Activated T-helper 1 cell treated with anti-CD3 and anti-CD28 coated beads, Interleukin-2, amount 50 U/mL, for 16 hours (primary cell): ENCODE measurements around the gene ZNF638.

Source experiments
- DNase-seq, 2 donors: peaks; one replicate each; pipeline ENCODE4 v3.0.0-alpha.2; 2020; ENCODE audit warnings: low read depth in 1 of 2, low spot score in 1 of 2

ZNF638 gene

DNA sequence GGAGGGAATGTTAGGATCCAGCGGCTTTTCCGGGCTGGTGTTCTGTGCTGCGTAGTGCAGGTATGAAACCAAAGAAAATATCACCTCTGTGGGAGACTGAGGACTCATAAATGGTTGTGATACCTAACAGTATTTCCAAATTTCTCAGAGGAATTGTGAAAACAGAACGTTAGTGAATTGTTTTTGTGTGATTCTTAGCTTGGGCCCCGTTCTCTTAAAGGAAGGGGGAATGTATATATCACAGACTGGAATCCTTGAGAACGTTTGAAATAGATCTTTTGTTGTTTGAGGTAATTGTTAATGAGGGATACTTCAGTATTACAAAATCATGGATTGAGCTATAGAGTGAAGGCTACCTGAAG lies 834 bp downstream of the ZNF638 start:
- DNase-seq, result no peak

GRCh38 chr2:71333619-71334018 lies 2.0 kb downstream of the ZNF638 start:
- no peak for DNase-seq

DNA sequence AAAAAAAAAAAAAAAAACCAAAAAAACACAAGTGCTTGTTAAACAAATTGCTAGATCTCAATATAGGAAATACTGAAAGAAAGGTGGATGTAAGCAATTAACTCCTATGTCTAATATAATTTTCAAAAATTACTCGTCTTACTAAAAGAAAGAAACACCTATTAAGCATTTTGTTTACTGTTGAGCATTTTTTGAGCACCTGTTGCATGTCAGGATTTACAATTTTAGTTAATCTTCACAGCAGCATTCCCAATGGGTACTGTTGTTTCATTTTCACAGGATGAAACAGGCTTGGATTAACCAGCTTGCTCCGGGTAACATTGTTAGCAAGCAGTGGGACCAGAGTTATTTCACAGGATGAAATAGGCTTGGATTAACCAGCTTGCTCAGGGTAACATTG lies 4.8 kb downstream of the ZNF638 start:
- no peak for DNase-seq

DNA sequence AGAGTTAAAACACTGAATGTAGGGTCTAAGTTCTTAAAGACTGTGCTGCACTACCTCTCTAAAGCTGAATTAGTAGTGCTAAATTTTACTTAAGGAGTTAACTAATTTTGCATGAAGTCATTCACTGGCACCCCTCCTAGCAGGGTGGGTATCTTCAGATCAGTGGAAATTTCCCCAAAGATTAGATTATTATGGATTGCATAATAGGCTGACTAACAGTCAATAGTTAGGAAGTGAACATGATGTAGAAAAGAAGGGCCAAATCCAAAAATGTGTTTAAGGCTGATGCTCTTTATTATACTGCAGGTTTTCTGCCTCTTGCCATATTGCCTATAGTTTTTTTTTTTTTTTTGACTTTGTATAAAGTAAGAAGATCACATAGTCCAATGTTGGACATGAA lies 5.2 kb downstream of the ZNF638 start:
- no peak for DNase-seq

- DNase-seq, result no peak
These were observed 6.2 kb downstream of the ZNF638 start for GRCh38 chr2:71337776-71338175.

- no peak for DNase-seq
These were observed 8.1 kb downstream of the ZNF638 start for GRCh38 chr2:71339685-71340084.

DNA sequence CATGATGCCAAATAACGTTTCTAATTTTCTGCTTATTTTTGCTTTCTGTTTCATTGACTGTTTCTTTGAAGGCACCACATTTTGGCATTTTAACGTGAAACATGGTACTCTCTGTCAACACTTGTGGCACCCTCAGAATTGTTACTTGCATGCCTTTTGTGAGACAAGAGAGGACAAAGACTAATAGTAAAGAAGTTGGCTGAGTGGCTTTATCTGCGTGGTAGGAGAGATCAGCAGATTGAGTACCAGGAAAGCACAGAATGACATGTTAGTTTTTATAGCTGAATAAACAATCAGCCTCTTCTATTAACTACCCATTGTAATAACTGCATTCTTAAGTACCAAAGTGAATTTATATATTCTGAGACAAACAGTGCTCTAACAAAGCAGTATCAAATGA lies 8.6 kb downstream of the ZNF638 start:
- DNase-seq, result no peak

GRCh38 chr2:71341645-71342044 lies 10.1 kb downstream of the ZNF638 start:
- DNase-seq, result no peak

- no peak for DNase-seq
These were observed 14.5 kb downstream of the ZNF638 start for GRCh38 chr2:71346065-71346464.

DNA sequence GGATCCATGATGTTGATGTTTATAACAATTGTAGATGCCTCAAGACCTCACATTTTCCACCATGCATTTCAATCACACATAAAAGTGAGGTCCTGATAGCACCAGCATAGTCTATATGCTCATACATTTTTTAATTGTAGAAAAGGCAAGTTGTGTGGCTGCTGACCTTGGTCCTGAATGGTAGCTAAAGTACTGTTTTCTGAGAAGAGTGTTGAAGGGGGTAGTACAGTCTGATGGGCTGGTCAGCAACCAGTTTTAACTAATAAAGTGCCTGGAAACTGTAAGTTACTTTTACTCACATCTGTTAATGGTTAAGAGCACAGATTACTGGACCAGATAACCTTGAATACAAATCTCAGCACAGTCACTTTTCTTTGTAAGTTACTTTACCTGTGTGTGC lies 15.9 kb downstream of the ZNF638 start:
- DNase-seq, result no peak

GRCh38 chr2:71348302-71348701 lies 16.7 kb downstream of the ZNF638 start:
- DNase-seq, result no peak

DNA sequence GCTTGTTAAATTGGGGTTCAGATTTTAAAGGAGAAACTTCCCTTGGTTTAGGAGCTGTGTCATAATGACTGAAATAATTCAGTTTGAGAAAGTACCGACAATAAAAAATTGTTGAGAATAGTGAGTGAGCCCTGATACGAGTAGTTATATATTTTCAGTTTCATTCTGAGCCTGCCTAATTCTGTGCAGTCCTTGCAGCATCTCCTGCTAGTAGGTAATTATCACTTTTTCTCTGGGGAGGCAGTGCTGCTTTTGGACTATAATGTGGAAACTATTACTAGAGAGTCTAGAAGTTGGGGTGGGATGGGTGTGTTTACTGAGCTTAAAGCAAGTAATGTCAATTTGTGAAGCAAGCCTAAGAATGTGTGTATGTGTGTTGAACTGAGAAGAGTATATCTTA lies 21.7 kb downstream of the ZNF638 start:
- DNase-seq, result no peak

DNA sequence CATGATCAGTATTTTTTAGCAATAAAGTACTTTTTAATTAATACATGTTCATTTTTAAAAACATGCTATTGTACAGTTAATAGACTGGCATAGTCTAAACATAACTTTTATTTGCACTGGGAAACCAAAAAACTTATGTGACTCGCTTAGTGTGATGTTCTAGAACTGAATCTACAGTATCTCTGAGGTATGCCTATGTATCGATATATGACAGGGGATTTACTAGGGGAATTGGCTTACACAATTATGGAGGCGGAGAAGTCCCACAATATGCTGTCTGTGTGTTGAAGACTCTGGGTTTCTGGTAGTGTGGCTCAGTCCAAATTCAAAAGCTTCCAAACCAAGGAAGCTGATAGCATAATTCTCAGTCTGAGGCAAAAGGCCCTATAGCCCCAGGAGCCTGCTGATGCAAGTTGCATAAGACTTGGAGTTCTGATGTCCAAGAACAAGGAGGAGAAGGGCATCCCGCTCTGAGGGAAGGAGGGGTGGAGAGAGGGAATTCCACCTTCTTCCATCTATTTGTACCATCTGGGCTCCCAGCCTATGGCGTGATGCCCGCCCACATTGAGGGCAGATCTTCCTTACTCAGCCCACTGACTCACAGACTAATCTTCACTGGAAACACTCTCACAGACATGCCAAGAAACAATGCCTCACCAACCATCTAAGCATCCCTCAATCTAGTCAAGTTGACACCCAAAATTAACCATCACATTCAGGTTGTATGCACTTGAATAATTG lies 27.5 kb downstream of the ZNF638 start:
- DNase-seq, result no peak

- no peak for DNase-seq
These were observed 28.9 kb downstream of the ZNF638 start for GRCh38 chr2:71360434-71360975.

- DNase-seq, result no peak
These were observed 30.0 kb downstream of the ZNF638 start for GRCh38 chr2:71361631-71362030.

DNA sequence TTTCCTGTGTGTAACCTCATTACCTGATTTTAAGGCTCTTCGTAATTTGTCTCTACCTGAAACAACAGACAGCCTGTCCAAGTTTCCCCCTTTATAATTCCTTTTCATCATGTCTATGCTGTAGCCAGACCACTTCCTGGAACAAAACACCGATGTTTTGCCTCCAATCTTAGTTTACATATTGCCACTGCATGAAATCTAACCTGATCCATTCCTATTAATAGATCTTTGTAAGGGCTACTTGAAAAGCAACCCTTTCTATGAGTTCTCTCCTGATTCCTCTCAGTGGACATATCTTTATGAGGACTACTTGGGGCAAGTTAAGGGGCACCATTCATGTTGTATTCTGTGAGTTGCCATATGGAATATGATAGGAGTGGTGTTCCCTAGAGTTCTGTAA lies 30.9 kb downstream of the ZNF638 start:
- no peak for DNase-seq

DNA sequence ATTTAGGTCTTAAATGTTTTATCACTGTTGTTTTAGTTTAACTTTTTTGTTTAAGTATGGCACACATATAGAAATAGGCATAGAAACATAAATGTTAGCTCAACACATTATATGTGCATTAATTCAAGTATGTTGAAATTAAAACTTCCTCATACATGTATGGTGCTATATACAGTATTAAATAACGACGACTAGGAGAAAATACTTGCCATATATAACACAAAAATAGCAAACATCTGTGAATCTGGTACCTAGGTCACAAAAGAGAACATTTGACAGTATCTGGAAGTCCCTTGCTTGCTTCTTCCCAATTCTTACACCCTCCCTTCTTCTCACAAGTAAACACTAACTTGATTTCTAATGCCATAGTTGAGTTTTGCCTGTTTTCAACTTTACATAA lies 38.4 kb downstream of the ZNF638 start:
- no peak for DNase-seq

DNA sequence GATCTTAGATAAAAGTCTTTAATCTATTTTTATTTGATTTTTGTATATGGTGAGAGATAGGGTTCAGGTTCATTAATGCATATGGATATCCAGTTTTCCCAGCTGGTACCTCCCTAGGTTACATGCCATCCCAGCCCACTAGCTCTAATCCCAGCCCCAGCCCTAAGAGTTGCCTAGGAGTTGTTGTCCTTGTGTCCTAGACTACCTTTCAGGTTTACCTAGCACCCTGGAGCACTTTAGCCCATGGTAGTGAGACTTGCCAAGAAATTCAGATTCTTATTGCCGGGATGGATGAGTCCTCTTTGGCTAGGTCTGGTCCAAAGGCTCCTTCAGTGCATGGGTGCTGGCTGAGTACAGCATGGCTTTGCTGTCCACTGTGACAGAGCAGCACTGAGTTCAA lies 40.5 kb downstream of the ZNF638 start:
- no peak for DNase-seq

DNA sequence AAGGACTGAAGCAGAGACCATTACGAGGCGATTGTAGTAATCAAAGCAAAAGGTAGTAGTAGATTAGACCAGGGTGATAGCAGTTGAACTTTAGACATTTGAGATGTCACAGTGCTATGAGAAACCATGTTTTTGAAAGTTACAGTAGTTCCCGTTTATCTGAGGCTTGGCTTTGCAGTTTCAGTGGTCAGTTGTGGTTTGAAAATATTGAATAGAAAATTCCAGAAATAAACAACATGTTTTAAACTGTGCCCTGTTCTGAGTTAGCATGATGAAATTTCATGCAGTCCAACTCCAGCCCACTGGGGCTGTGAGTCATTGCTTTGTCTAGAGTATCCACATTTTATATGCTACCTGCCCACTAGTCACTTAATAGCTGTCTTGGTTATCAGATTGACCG lies 47.5 kb downstream of the ZNF638 start:
- DNase-seq, result no peak

DNA sequence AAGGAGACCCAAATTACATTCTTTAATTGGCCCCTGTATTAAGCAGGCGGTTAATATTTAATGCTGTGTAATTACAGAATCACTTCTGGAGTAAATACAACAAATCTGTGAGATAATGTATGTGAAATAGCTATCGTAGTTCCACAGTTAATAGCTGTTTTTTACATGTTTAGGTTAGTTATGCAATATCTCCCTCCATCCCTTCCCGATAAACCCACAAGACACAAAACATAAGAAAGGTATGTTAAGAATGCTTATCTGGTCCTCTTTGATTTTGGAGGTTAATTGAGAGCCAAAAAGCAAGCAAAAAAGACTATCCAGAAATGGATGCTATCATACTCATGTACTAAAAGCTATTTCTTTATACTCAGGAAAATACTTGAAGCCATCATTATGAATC lies 49.1 kb downstream of the ZNF638 start:
- no peak for DNase-seq

DNA sequence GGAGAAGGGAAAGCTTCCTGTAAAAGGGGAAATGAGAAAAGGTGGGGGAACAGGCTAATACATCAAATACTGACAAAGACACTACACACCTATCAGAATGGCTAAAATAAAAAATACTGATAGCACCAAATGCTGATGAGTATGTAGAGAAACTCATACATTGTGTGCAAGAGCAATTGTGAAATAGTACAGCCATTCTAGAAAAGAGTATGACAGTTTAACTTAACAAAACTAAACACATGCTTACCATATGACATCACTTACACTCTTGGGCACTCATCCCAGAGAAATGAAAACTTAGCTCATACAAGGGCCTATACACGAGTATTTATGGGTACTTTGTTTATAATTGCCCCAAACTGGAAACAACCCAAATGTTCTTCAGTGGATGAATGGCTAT lies 53.4 kb downstream of the ZNF638 start:
- DNase-seq, result no peak

DNA sequence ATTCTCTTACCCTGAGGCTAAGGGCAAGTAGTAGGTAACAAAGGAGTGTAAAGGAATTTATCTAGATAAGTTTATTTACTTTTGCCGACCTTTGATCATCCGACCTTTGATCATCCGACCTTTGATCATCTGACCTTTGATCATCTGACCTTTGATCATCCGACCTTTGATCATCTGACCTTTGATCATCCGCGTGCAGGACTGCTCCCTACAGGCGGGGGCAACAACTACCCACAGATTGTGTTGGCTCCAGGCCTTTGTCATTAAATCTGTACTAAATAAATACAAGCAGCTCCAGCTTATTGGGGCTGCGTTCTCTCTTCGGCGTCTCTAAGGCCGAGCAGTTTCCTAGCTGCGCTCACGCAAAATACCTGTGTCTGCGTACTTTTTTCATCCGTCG lies 56.6 kb downstream of the ZNF638 start:
- no peak for DNase-seq

DNA sequence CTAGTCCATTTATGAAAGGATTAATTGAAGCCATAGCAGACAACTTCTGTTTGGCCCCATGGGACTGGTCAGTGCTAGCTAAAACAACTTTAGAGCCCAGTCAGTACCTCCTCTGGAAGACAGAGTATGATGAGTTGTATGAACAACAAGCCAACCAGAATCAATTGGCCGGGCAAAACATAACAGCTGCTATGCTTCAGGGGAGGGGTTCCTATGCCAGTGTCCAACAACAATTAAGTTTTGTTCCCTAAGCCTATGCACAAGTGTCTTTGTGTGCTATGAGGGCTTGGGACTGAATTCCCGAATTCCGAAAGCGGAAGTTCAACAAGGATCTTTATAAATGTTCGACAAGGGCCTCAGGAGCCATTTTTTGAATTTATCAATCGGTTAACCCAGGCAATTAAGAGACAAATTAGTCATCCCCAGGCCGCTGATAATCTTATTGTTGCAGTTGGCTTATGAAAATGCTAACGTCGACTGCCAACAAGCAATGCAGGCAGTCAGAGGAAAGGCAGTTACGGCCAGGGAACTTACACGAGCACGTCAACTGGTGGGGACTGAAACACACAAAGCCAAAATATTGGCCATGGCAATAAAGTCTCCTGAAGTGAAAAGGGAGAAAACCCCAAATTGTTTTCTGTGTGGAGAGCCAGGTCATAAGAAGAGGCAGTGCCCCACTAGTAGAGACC lies 57.9 kb downstream of the ZNF638 start:
- DNase-seq, result no peak
